Adrenal gland (tissue), 12 donors: ENCODE measurements around the gene PPP2R5D. TPM values are rescaled to one million over a fixed set of nuclear protein-coding genes. Genes with fewer than 3 reads are reported as not detected.
"Not testable (repeated sequence)": the region's sequence is repeated elsewhere in the genome, so short reads cannot be mapped to it uniquely, and the experiment has no call there.

ENCODE experiments used
- DNase-seq, 7 donors: peaks; one replicate each; pipeline ENCODE4 v3.0.0-alpha.2; 2019 to 2020
- H3K27ac ChIP-seq, 5 donors: fragments of 200-600 bp; sonication (generic) in 4 of 5; 1 replicate in 3 of 5; 2 replicates in 2 of 5; pipeline versions ENCODE4 v1.5.1 to v1.8.0; 2016 to 2020; ENCODE audit warnings: mild to moderate bottlenecking in 1 of 5
- H3K27me3 ChIP-seq: fragments of 200-600 bp; 2 replicates; pipeline ENCODE4 v1.8.0; 2021
- H3K36me3 ChIP-seq, 2 donors: fragments of 200-600 bp; replicated peaks in 1 of 2; 1 replicate in 1 of 2; 2 replicates in 1 of 2; pipeline versions ENCODE4 v1.5.1 to v1.8.0; 2018 to 2022
- H3K4me1 ChIP-seq, 2 donors: fragments of 200-600 bp; replicated peaks in 1 of 2; 1 replicate in 1 of 2; 2 replicates in 1 of 2; pipeline versions ENCODE4 v1.5.1 to v1.8.0; 2018 to 2021
- H3K4me3 ChIP-seq, 4 donors: fragments of 200-600 bp; sonication (generic) in 3 of 4; one replicate each; pipeline ENCODE4 v1.5.1; 2016 to 2018
- H3K9me3 ChIP-seq, 3 donors: fragments of 200-600 bp; sonication (generic) in 1 of 3; replicated peaks in 1 of 3; 1 replicate in 2 of 3; 2 replicates in 1 of 3; pipeline versions ENCODE4 v1.5.1 to v1.8.0; 2016 to 2021
- CTCF ChIP-seq, 6 experiments: fragments of 450-650 bp in 4 of 6; fragments of 200-600 bp in 2 of 6; sonication (generic) in 1 of 6; IDR thresholded peaks; 1 replicate in 5 of 6; 2 replicates in 1 of 6; pipeline versions ENCODE4 v1.5.1 to v1.8.0; 2016 to 2021; ENCODE audit warnings: antibody characterized with exemption in 6 of 6, mild to moderate bottlenecking in 2 of 6, moderate library complexity in 1 of 6
- POLR2A ChIP-seq, 2 donors: fragments of 450-650 bp; IDR thresholded peaks; one replicate each; pipeline ENCODE4 v1.6.1; 2017; ENCODE audit warnings: antibody characterized with exemption in 2 of 2, mild to moderate bottlenecking in 2 of 2, moderate library complexity in 1 of 2
- WGBS, 4 donors: extraction: QIAGEN DNeasy Blood & Tissue Kit in 2 of 4; methylation state at CpG; one replicate each; pipeline versions ENCODE4 v1.1.5 to v1.1.7; 2013 to 2017; 5-methylcytosine and 5-hydroxymethylcytosine counted together
- intact Hi-C, 2 donors: fragments of 100-400 bp; cut with DNase I; formaldehyde crosslinking; loops; one replicate each; pipeline versions ENCODE4 v1.14.1 to v1.15.0; 2022 to 2023
- polyA plus RNA-seq, 3 donors: library from polyadenylated mRNA; stranded (reverse); fragments of 200-250 nt in 2 of 3; fragments of 350-450 nt in 1 of 3; fragmentation: Illumina TruSeq in 1 of 3; extraction: RNeasy Lipid Tissue Mini Kit (QIAGEN cat#74804) in 1 of 3; gene quantifications; one replicate each; pipeline ENCODE4 v1.2.3, GENCODE V29; 2013 to 2014
- total RNA-seq, 9 donors: library from RNA; depleted of rRNA in 4 of 9; stranded (reverse); fragments of >200 nt in 4 of 9; fragments of 120-200 nt in 1 of 9; fragmentation: NEBNext Ultra II Directional in 1 of 9; extraction: Animal tissue kit (Norgen Biotek cat#: 25700) in 1 of 9; gene quantifications; one replicate each; pipeline versions ENCODE4 v1.1.0 to v1.2.4, GENCODE V29; 2013 to 2023
- donor health status: healthy with polysubstance abuse.
- donor health status: Bipolar disorder and iron deficiency.
- donor health status: DM: yes; HTN: yes; CAD: no.
- donor health status: DM: no; HTN: no; CAD: no.
- donor health status: DM: no; HTN: no; CAD: no.
- donor health status: DM: yes; HTN: yes; CAD: no.

Gene PPP2R5D
- total and polyA plus RNA-seq, 12 donors, result 24.2 to 97.8 (median 33.7) TPM

GRCh38 chr6:42940493-42941045 is 43.8 kb upstream of the PPP2R5D start:
- no peaks in the 10 kb centered on the region for H3K9me3 ChIP-seq
- no peaks in the 10 kb centered on the region for H3K27me3 ChIP-seq
- peaks cover 0 to 39% of the 10 kb centered on the region in 2 donors for H3K36me3 ChIP-seq
- H3K27ac ChIP-seq, result no peak overlapping the region
- 91 to 100% (median 97%) methylated on average over 4 to 6 of the region's 6 CpGs for WGBS, 4 donors
- H3K4me3 ChIP-seq, result no peak overlapping the region
- no peak for DNase-seq
- no peak for TF ChIP-seq CTCF (IDR thresholded peaks at IDR 0.05)
- TF ChIP-seq POLR2A (IDR thresholded peaks at IDR 0.05), result no peak
- no peaks in the 10 kb centered on the region for H3K4me1 ChIP-seq
- intact Hi-C loops, result no loop called here

GRCh38 chr6:42941356-42941755 is 43.0 kb upstream of the PPP2R5D start:
- H3K27me3 ChIP-seq, H3K4me3 ChIP-seq, DNase-seq, intact Hi-C loops, H3K27ac ChIP-seq, H3K4me1 ChIP-seq, H3K9me3 ChIP-seq: not testable (repeated sequence)
- peaks cover 0 to 31% of the 10 kb centered on the region in 2 donors for H3K36me3 ChIP-seq
- 91 to 97% (median 95%) methylated on average over 5 of the region's 5 CpGs for WGBS, 4 donors

GRCh38 chr6:42942444-42942843 is 41.9 kb upstream of the PPP2R5D start:
- WGBS, 4 donors, result 80 to 89% (median 86%) methylated on average over 7 of the region's 7 CpGs
- H3K36me3 ChIP-seq, result peaks cover 0 to 27% of the 10 kb centered on the region in 2 donors
- no peak overlapping the region for H3K27ac ChIP-seq
- no peaks in the 10 kb centered on the region for H3K27me3 ChIP-seq
- intact Hi-C loops, result no loop called here
- no peaks in the 10 kb centered on the region for H3K4me1 ChIP-seq
- DNase-seq, result no peak
- H3K4me3 ChIP-seq, result no peak overlapping the region
- no peaks in the 10 kb centered on the region for H3K9me3 ChIP-seq
- TF ChIP-seq CTCF (IDR thresholded peaks at IDR 0.05), result no peak
- no peak for TF ChIP-seq POLR2A (IDR thresholded peaks at IDR 0.05)

GRCh38 chr6:42947950-42948349 is 36.4 kb upstream of the PPP2R5D start:
- H3K4me3 ChIP-seq, result no peak overlapping the region
- TF ChIP-seq CTCF (IDR thresholded peaks at IDR 0.05) (no peak), POLR2A (IDR thresholded peaks at IDR 0.05) (no peak)
- no peaks in the 10 kb centered on the region for H3K36me3 ChIP-seq
- intact Hi-C loops, result no loop called here
- H3K27me3 ChIP-seq, result no peaks in the 10 kb centered on the region
- no peak overlapping the region for H3K27ac ChIP-seq
- H3K9me3 ChIP-seq, result no peaks in the 10 kb centered on the region
- no peaks in the 10 kb centered on the region for H3K4me1 ChIP-seq
- DNase-seq, result no peak

- H3K4me3 ChIP-seq, result no peak overlapping the region
- intact Hi-C loops, result no loop called here
- no peaks in the 10 kb centered on the region for H3K9me3 ChIP-seq
- H3K36me3 ChIP-seq, result no peaks in the 10 kb centered on the region
- no peak for DNase-seq
- H3K4me1 ChIP-seq, result no peaks in the 10 kb centered on the region
- 90 to 96% (median 93%) methylated on average over 4 of the region's 4 CpGs for WGBS, 4 donors
- H3K27me3 ChIP-seq, result no peaks in the 10 kb centered on the region
- no peak overlapping the region for H3K27ac ChIP-seq
- no peak for TF ChIP-seq CTCF (IDR thresholded peaks at IDR 0.05)
Measured at GRCh38 chr6:42952389-42952788, 32.0 kb upstream of the PPP2R5D start.

- H3K4me3 ChIP-seq, H3K4me1 ChIP-seq, H3K9me3 ChIP-seq, H3K27me3 ChIP-seq, intact Hi-C loops, H3K36me3 ChIP-seq, H3K27ac ChIP-seq, DNase-seq: not testable (repeated sequence)
- 80 to 89% (median 86%) methylated on average over 4 of the region's 4 CpGs for WGBS, 4 donors
Measured at GRCh38 chr6:42954405-42954804, 30.0 kb upstream of the PPP2R5D start.
